ENCODE measurements around the gene PTPRT. TPM values are rescaled to one million over a fixed set of nuclear protein-coding genes. Genes with fewer than 3 reads are reported as not detected.

PTPRT gene
- total RNA-seq, 1 experiment from 2014 or later: not detected

GRCh38 chr20:43176726-43177125 is 13.0 kb downstream of the PTPRT start:
- Histone ChIP-seq H3K9me3 (ENCODE audit: control insufficient read depth in 1 of 2, insufficient read depth in 1 of 2, low read depth in 1 of 2, low read length in 2 of 2) (no peaks in the 10 kb centered on the region), H3K36me3 (ENCODE audit: control insufficient read depth in 1 of 2, insufficient read depth in 2 of 2, low read length in 2 of 2) (no peaks in the 10 kb centered on the region), H3K4me1 (ENCODE audit: control insufficient read depth in 1 of 2, insufficient read depth in 2 of 2, low read length in 2 of 2) (no peaks in the 10 kb centered on the region), H3K27ac (ENCODE audit: low read depth, low read length) (no peak overlapping the region), H2AFZ (ENCODE audit: low read depth, low read length, poor library complexity, severe bottlenecking) (no peak overlapping the region), H3K79me2 (ENCODE audit: insufficient read depth, low read length) (no peaks in the 10 kb centered on the region), H3K9me2 (ENCODE audit: insufficient read depth) (no peaks in the 10 kb centered on the region), H3K4me2 (ENCODE audit: low read length) (no peak overlapping the region), H3K4me3 (replicated peaks in 1 of 2; ENCODE audit: low read depth in 1 of 2, low read length in 2 of 2) (no peak overlapping the region), H4K20me1 (ENCODE audit: insufficient read depth) (no peaks in the 10 kb centered on the region), H3K27me3 (ENCODE audit: insufficient read depth, low read length) (peaks cover 7% of the 10 kb centered on the region; the same call in 1 of the 2 replicates), H3K9ac (ENCODE audit: low read length) (no peak overlapping the region)
- ATAC-seq: no peak
- BruUV-seq (replicated peaks): no TSS peak
- RAD21 ChIA-PET (ENCODE audit: low non-redundant PET in 1 of 2, low total read pairs in 2 of 2, uncharacterized antibody in 2 of 2, unreplicated experiment in 2 of 2): no interaction called here
- CTCF ChIA-PET: no interaction called here
- POLR2A ChIA-PET: no interaction called here
- intact Hi-C loops (cut with micrococcal nuclease): no loop called here
- no peak for DNase-seq (ENCODE audit: low read depth, low spot score)
- no peak for TF ChIP-seq ZFX (IDR thresholded peaks at IDR 0.05)
- no peak for TF ChIP-seq JUND (IDR thresholded peaks at IDR 0.05)
- TF ChIP-seq ATF3 (IDR thresholded peaks at IDR 0.05): no peak
- TF ChIP-seq SIN3A (IDR thresholded peaks at IDR 0.05; ENCODE audit: low read depth): no peak
- TF ChIP-seq CTCF (IDR thresholded peaks at IDR 0.05 in 2 of 3, conservative IDR thresholded peaks at IDR 0.05 in 1 of 3; ENCODE audit: borderline replicate concordance in 1 of 3, insufficient read depth in 1 of 3, low read depth in 2 of 3, low read length in 2 of 3): no peak
- no peak for TF ChIP-seq POLR2A (IDR thresholded peaks at IDR 0.05; ENCODE audit: borderline replicate concordance, extremely low read depth, insufficient read depth, insufficient read length)
- TF ChIP-seq POLR2AphosphoS5 (IDR thresholded peaks at IDR 0.05; ENCODE audit: low read depth, low read length): no peak
- no peak for TF ChIP-seq ZBTB33 (IDR thresholded peaks at IDR 0.05; ENCODE audit: extremely low read depth, insufficient replicate concordance, low read length)
- TF ChIP-seq EZH2phosphoT487 (IDR thresholded peaks at IDR 0.05; ENCODE audit: borderline replicate concordance): no peak
- no peak for TF ChIP-seq MAX (IDR thresholded peaks at IDR 0.05)
- TF ChIP-seq RAD21 (IDR thresholded peaks at IDR 0.05; ENCODE audit: low read depth): no peak
- no peak for TF ChIP-seq EGR1 (IDR thresholded peaks at IDR 0.05; ENCODE audit: low read depth)
- no peak for TF ChIP-seq FOSL1 (IDR thresholded peaks at IDR 0.05; ENCODE audit: low read depth)
- TF ChIP-seq SP1 (IDR thresholded peaks at IDR 0.05; ENCODE audit: low read depth): no peak
- TF ChIP-seq ELF1 (IDR thresholded peaks at IDR 0.05; ENCODE audit: borderline replicate concordance, low read depth): no peak
- TF ChIP-seq YY1 (IDR thresholded peaks at IDR 0.05; ENCODE audit: extremely low read depth, insufficient replicate concordance, low read depth, low read length): no peak
- no peak for TF ChIP-seq SRF (IDR thresholded peaks at IDR 0.05; ENCODE audit: low read depth)
- no peak for TF ChIP-seq ZNF274 (IDR thresholded peaks at IDR 0.05; ENCODE audit: low read depth, low read length)
- TF ChIP-seq TCF7L2 (IDR thresholded peaks at IDR 0.05; ENCODE audit: borderline replicate concordance, extremely low read depth, insufficient read depth, insufficient read length): no peak
- no peak for TF ChIP-seq EZH2 (IDR thresholded peaks at IDR 0.05)

Measured in HCT116 (cell line).